ENCODE data around the gene LRRIQ1.

Gene LRRIQ1

DNA sequence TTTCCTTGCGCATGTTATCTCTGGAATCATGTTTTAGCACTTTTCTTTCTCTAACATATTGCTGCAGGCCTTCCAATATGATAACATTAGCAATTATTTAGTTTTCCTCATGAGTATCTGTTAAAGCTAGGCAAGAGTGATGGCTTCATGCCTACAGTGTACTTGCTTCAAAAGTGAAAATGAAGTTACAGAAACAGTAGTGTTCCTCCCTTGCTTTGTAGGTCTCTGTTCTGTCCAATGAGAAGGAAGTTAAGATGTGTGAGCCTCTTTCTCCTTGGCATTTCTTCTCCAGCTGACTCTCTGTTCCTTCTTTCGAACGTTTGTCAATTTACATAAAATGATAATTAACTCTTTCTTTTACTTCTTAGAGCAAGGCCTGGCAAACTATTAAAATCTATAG, 22.2 kb downstream of the LRRIQ1 start:
- no peak for DNase-seq

DNA sequence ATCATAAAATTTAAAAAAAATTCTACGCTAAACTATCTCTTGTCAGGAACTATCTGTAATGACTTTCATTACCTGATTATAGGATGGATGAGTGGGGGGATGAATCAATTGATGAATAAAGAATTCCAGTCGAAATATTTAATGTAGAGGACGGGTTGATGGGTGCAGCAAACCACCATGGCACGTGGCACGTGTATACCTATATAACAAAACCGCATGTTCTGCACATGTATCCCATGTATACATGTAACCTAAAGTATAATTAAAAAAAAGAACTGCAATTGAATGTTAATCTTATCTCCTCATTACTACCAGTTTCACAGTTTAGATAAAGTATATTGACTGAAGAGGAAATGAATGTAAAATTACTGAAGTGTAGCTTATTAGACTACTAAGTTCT, 23.4 kb downstream of the LRRIQ1 start:
- DNase-seq: no peak

DNA sequence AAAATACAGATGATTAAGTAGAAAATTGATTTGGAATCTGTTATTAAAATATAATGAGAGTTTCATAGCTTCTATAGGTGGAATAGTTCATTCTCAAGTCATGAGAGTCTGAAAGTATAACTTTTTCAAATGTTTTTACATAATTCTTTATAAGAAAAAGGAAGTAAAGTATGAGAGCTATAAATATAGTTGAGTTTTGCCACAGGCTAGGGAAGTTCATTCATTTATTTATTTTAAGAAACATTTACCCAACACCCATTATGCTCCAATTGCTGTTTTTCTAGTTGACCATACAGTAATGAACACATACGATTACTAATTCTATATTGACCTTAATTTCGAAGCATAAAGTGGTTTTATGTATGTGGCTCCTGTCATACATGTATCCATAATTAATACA, 24.8 kb downstream of the LRRIQ1 start:
- DNase-seq: no peak

DNA sequence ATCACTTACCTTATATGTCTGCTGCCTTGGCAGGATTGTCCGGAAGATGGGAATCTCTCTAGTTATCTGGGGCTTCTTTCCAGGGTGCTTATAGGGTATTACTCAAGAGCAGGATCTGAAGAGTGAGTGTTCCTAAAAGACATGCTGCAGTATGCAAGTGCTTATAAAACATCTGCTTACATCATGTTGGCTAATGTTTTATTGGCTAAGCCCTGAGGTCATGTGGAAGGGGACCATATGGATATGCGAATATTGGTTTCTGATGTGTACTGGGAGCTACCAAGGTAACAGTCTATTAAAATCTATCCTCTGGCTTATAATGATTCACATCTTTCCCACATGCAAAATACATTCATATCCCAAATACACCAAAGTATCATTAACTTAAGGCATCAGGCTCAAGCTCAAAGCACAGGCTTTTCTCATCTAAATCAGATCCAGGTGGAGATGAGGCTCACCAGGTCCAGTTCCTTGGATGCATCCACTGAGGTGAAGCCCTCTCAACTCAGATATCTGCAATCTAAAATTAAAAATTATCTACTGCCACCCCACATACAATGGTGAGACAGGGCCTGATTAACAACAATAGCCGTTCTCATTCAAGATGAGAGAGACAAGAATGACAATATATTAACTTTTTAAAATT, 29.8 kb downstream of the LRRIQ1 start:
- no peak for DNase-seq

DNA sequence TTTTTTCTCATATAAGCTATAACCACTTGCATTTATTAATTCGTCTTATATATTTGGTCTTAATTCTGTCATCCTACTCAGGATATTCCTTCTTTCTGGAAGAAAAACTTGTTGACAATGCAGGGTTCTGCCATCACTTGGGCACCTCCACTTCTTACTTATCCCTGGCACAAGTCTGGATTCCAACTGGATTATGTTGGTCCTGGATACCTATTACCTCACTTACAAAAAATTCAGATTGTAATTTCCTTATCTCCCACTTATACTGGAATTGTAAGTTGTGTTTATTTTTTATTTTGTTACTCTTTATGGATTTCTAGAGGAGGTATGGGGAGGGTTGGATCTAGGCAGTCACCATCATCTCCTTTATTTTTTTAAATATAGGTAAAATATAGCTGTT, 36.7 kb downstream of the LRRIQ1 start:
- no peak for DNase-seq

DNA sequence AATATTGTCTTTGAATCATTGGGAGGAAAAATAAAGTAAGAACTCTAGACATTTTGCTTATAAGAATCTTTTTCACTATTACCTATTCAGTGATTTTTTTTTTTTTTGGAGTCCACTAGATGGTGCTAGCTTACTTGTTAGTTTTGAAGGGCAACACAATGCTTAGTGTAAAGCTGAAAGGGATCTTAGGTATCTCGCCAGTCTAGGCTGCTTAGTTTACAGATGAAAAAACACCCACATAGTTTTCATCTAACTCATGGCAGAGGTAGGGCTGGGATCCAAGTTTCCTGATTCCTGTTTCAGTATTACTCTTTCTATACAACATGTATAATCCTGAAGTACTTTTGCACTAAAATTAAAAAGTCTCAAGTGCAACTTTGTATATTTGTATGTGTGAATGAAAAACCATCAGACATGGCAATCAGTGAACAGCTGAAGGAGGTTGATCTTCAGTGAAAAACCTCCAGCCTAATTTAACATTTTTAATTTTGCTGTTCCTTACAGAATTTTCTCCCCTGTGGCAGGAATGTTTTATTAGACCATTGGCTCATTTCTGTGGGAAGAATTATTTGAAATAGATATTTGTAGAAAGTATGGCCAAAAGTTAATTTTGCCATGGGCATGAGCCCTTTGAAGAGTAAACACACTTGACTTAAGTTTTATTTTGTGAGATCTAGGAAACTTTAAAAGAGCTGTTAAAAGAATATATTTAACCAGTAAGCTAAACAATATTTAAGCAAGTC, 40.7 kb downstream of the LRRIQ1 start:
- DNase-seq: no peak

DNA sequence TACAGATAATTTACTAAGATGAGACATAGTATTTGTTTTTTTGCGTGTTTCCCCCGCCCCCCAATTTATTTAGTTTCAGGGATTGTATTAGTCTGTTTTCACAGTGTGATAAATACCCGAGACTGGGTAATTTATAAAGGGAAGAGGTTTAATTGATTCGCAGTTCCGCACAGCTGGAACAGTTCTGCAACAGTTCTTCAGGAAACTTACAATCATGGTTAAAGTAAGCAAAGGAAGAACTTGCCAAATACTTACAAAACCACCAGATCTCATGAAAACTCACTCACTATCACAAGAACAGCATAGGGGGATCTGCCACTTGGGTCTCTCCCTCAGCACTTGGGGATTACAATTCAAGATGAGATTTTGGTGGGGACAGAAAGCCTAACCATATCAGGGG, 48.9 kb downstream of the LRRIQ1 start:
- no peak for DNase-seq

DNA sequence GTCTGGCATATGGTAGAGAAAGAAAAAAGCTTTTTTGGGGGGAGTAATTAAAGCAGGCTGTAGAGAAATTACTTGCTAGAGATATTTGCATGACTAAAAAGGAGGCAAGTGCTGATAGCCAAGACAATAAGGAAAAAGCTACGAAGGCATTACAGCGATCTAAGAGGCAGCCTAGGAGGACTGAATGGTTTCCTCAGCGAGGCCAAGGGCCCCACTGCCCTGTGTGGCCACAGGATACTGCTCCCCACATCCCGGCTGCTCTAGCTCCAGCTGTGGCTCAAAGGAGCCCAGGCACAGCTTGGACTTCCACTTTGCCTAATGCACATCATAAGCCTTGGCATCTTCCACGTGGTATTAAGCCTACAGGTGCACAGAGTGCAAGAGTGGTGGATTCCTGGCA, 53.6 kb downstream of the LRRIQ1 start:
- no peak for DNase-seq

DNA sequence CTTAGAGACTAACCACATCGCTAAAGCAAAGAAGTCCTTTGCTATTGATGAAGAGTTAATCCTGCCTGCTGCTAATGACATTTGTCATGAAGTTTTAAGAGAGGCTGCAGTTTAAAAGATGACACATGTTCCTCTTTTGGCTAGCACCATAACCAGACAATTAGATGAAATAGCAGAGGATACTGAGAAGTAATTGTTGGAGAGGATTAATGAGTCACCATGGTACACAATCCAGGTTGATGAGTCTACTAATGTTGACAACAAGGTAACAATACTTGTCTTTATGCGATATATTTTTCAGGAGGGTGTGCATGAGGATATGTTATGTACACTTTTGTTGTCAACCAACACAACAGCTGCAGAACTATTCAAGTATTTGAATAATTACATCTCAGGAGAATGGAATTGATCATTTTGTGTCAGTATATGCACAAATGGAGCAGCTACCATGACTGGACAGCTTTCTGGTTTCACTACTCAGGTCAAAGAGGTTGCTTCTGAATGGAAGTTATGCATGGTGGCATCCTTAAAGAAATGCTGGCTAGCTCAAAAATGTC, 56.7 kb downstream of the LRRIQ1 start:
- DNase-seq: no peak

DNA sequence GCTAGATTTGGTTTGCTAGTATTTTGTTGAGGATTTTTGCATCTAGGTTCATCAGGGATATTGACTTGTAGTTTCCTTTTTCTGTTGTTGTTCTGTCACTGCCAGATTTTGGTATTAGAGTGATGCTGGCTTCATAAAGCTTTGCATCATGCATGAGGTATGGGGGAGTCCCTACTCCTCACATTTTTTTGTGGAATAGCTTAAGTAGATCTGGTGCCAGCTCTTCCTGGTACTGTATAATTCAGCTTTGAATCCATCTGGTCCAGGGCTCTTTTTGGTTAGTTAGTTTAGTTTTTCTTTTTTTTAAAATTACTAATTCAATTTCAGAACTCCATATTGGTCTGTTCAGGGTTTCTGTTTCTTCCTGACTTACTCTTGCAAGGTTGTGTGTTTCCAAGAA, 59.4 kb downstream of the LRRIQ1 start:
- no peak for DNase-seq

DNA sequence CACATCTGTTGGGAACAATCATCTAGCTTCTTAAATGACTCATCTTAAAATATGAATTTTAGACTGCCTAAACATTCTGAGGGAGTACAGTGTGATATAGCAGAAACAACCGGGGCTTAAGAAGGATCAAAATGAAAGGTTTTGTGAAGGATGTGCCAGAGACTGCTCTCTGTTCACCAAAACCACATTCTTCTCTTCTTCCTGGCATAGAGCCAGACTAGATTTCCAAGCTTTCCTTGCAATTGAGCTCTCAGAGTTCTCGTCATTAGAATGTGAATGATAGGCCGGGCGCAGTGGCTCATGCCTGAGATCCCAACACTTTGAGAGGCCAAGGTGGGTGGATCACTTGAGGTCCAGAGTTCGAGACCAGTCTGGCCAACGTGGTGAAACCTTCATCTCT, 94.5 kb downstream of the LRRIQ1 start:
- DNase-seq: no peak

DNA sequence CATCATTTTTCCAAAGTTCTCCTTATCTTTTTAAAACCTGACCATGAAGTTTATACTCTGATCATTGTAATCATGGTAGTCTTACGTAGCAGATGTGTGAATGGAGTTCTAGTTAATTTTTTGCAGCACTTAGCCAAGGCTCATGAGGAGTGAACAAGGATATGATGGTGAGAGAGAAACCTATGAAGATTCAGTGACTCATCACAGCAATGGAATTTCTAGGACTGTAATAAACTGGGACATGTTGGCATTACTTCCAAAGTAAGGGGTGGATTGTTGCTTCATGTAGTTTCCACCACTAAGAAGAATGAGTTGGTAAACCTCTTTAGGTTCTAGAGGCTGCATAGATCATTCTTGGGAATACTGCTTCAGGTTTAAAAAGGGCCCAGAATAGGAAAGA, 102.7 kb downstream of the LRRIQ1 start:
- no peak for DNase-seq

DNA sequence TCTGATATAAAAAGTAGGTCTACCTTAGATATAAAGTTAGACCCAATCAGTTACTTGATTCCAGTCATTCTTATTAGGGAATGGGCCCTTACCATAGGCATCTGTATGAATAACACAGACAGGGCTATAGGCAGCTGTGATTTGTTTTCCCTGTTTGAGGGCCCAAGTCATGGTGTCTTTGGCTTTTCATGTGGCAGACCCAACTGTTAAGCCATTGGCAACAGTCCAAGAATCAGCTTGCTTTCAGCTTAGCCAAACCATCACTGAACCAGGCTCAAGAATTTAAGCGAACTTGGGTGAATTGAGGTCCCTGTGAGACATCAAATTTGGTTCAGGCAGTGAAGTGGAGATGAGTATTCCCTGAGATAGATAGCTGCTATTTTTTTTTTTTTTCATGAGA, 111.2 kb downstream of the LRRIQ1 start:
- no peak for DNase-seq

DNA sequence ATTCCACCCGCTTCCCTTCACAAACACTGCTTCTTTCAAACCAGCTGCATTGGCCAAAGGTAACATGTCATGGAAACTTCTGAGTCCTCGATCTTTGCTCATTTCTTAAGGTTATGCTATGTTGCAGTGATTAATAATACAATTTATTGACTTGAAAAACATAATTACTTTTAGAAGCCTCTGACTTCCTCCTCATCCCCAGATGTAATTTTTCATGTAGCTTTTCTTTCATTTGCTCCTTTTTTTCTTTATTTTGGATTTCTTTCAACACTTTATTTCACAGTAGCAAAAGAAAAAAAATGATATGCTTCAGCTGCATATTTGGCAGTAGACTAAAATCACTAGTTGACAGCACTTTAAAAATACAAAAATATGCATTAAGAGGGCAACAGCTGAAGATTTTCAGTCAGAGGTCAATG, 116.2 kb downstream of the LRRIQ1 start:
- DNase-seq: no peak

DNA sequence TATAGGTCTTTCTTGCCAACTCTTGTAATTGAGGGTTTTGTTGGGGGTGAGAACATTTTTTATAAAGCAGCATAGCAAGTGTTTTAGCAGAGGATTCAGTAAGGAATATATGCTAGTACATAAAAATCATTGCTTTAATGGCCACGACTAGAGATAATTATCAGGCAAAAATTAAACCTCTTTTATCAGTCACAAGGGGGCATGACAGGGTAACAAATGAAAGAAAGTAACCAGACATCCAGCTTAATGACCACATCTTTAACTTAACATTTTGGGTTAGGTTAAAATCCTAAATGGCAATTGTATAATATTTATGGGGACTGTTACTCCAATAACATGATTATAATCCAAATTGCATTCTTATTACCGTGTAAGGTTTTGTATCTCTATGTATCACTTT, 119.6 kb downstream of the LRRIQ1 start:
- no peak for DNase-seq

DNA sequence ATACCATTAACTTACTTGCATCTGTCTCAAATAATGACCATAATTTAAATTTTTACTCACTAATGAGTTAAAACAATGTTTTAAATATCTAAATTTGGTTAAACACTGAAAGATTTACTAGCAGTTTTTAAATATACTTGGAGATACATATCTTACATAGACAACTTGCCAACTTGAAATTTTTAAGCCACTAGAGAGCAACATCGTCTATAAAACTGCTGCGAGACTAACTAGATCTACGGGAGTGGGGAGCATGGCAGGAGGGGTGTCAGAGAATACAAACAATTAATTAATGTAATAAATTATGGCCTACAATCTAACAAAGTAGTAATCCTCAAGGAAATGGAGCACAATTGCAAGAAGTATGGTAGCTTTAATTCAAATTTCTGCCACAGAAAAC, 120.4 kb downstream of the LRRIQ1 start:
- no peak for DNase-seq

DNA sequence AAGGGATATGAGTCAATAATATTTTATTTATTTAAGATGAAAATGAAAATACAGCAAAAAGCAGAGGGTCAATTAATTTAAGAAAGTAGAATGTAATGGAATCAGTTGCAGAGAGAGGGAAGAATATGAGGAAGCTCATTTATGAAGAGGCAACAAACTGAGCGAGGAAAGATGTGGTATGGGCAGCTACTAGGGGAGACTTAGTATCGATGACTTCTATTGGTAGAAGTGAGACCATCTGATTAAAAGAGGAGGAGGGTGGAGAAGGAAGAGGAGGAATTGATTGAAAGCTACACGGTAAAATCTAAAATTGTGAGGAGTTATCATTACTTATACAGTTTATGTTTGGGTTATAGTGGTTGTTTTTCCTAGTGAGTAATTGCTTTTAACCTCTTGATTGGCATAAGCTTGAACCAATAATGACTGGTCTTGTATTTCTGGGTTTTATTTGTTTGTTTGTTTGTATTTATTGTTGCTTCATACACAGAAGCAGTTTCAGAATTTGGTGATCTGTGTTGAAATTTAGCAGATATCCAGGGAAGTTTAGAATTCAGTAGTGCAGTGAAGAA, 121.0 kb downstream of the LRRIQ1 start:
- no peak for DNase-seq

DNA sequence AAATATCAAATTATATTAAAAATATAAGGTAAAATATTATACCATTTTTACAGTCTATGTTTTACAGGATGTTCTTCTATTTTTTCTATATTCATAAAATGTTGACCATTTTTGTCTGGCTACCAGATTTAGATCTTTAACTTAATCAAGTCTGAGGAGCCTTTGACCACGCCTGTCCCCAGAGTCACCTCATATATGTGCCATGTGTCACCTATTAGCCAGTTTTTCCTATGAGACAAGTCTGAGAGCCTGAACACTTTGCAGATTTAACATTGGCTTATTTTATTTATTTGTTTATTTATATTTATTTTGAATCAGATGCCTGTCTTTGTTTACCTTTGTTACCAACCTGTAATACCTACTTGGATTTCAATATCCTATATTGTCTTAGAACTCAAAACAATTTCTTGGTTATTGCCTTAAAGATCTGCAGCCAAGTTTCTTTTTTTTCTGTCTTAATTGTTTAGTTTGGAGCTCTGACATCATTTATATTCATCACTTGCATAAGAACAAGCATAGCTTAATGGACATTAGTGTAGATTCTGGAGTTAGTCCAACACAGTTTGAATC, 127.7 kb downstream of the LRRIQ1 start:
- no peak for DNase-seq

DNA sequence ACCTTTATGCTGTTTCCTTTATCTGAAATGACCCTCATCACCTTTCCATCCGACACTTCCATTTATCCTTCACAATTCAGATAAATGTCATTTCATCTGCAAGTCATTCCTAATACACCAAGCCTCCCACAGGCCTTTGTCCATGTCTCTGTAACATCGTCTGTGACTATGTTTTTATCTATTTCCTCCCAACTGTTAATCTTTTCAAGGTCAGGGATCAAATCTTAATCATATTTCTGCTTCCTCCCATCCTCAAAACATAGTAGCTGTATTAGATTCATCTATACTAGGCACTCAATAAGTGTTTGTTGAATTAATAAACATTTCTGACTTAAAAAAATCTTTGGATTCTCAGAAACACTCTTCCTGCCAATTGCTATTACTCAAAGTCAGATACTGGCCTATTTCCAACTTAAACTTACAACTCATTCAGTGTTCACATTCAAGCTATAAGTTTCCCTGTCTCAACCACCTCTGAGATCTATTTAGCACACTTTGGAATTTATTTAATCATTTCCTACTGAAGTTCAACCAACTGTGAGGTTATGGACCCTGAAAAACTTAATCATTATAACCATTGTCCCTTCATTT, 143.6 kb downstream of the LRRIQ1 start:
- DNase-seq: no peak

DNA sequence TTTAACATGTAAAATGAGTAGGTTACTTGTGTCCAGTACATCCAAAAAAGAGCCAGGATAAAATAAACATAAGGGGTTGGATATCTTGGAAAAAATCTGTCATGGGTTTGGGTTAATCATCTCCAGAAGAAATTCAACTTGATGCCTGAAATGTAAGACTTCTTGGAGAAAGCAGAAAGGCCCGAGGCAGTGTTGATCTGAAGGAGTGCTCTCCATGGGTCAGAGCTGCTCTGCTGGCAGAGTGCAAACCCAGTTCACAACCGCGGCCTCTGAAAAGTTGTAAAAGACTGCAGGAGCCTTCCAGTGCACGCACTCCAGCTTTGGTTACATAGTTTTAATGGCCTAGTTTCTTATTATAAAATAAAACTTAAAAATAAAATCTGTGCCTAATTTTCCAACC, 146.5 kb downstream of the LRRIQ1 start:
- no peak for DNase-seq

DNA sequence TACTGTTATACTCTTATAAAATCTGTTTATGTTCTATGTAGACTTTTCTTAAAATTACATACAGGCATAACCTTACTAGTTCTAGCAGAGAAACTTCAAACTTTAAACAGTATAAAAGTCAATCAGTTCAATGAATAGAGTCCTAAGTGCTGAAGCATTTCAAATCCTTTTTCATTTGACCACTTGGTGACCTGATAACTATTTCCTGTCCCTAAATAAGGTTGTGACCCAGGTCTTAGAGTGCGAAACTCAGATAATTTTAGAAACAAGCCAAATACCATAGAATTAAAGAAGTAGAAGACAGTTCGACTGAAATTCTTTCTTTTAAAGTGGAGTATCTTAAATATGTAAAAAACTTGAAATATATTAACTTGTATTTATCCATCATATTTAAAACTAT, 147.7 kb downstream of the LRRIQ1 start:
- no peak for DNase-seq

DNA sequence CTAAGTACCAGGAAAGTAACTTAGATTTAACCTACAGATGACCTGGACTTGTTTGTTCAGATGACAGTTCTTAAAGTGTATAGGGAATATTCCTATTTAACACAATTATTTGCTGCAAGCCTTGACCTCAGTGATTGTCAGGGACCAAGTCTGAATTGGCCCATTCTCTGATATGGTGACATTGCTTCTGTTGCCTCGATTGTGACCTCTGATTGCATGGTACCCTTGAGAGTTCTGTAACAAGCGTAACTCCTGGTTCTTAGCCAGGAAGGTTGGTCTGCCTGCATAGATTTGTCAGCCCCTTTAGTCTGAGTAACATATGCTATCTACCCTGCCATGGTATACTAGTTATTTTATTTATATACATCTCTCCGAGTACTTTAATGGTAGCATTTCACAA, 150.1 kb downstream of the LRRIQ1 start:
- no peak for DNase-seq

DNA sequence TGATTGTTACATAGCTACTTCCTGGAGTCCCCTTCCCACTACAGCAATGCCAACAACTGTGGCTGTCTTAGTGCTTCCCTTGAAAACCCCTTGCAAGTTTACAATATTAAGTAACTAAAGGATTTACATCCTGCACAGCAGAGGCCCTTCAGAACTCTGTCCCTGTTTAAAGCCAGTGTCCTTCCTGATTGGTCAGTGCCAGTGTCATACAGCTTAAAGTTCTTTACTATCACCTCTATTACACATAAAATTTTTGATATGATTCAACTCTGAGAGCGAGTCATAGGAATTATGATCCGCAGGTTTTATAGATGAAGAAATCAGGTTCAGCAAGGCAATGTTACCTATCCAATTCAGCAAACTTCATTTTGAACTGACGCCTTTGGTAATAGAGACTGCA, 152.5 kb downstream of the LRRIQ1 start:
- no peak for DNase-seq

DNA sequence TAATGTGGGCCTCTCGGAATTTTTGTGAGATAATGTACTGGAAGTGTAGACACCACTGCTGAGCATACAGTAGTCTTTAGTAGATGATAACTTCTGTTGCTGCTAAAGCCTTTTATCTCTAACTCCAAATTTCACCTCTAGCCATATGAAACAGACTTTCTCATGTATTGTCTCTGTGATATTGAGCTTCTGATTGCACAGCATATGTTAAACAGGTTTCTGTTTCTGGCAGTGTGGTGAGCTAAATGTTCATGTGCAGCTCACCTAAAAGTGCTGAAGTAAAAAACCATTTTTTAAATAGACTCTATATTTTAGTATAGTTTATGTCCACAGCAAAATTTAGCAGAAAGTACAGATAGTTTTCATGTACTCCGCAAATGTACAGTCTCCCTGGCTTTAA, 154.6 kb downstream of the LRRIQ1 start:
- DNase-seq: no peak

All from CD4-positive, alpha-beta T cell treated with Interleukin-12 subunit alpha and Interleukin-12 subunit beta, for 1 hour (primary cell).